ENCODE measurements around the gene FAXC. TPM values are rescaled to one million over a fixed set of nuclear protein-coding genes. Genes with fewer than 3 reads are reported as not detected.
"Not testable (repeated sequence)": the region's sequence is repeated elsewhere in the genome, so short reads cannot be mapped to it uniquely, and the experiment has no call there.

Gene FAXC
- total RNA-seq, 2 experiments from 2014 or later: not detected

- Mint-ChIP-seq H3K9me3 (no peaks in the 10 kb centered on the region), H3K4me3 (no peak overlapping the region), H3K27me3 (peaks cover 9% of the 10 kb centered on the region), H3K27ac (no peak overlapping the region), H3K36me3 (ENCODE audit: low read depth) (no peaks in the 10 kb centered on the region), H3K4me1 (ENCODE audit: low read depth) (no peaks in the 10 kb centered on the region)
- intact Hi-C loops (cut with DNase I, micrococcal nuclease): no loop called here
- no peaks in the 10 kb centered on the region for H3K4me1 ChIP-seq (ENCODE audit: insufficient read depth, low read length)
- ATAC-seq (ENCODE audit: poor library complexity) (no peak), DNase-seq (no peak)
- no peak overlapping the region for H3K4me3 ChIP-seq (ENCODE audit: low read length)
- ChIA-PET CTCF (no interaction called here), POLR2A (no interaction called here)
- no peaks in the 10 kb centered on the region for H3K27me3 ChIP-seq (ENCODE audit: control insufficient read depth in 1 of 2, insufficient read depth in 2 of 2, low read length in 2 of 2)
- no peaks in the 10 kb centered on the region for H3K36me3 ChIP-seq (ENCODE audit: insufficient read depth, low read length)
- H3K9me3 ChIP-seq (ENCODE audit: control insufficient read depth in 1 of 2, insufficient read depth in 1 of 2, low read length in 2 of 2): no peaks in the 10 kb centered on the region
- TF ChIP-seq CTCF (IDR thresholded peaks at IDR 0.05): no peak
- no peak overlapping the region for H3K27ac ChIP-seq (ENCODE audit: low read depth in 1 of 2, low read length in 2 of 2)
Observed at GRCh38 chr6:99270826-99271225, 78.6 kb downstream of the FAXC start.

DNA sequence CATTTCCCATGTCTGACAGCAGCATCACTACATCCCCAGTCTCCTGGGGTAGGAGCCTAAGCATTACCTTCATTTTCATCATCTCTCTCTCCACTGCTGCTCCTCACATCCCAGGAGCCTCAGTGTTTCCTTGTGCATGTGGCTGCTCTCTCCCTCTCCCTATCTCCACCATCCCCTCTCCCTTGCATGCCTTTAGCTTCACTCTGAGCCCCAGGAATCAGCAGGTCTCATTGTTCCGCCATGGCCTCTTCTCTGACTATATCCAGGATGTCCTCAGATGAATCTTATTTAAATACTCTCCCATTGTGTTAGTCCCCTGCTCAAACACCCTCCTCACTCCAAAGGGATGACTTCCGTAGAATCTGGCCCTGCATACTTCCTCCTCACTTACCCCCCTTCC is 79.4 kb downstream of the FAXC start:
- no peaks in the 10 kb centered on the region for H3K9me3 Mint-ChIP-seq
- no peak overlapping the region for H3K4me3 Mint-ChIP-seq
- H3K4me1 Mint-ChIP-seq (ENCODE audit: low read depth): no peaks in the 10 kb centered on the region
- TF ChIP-seq CTCF (IDR thresholded peaks at IDR 0.05): no peak
- H3K4me3 ChIP-seq (ENCODE audit: low read length): no peak overlapping the region
- H3K27ac ChIP-seq (ENCODE audit: low read depth in 1 of 2, low read length in 2 of 2): no peak overlapping the region
- H3K36me3 Mint-ChIP-seq (ENCODE audit: low read depth): no peaks in the 10 kb centered on the region
- no peaks in the 10 kb centered on the region for H3K4me1 ChIP-seq (ENCODE audit: insufficient read depth, low read length)
- CTCF ChIA-PET: no interaction called here
- intact Hi-C loops (cut with DNase I, micrococcal nuclease): no loop called here
- no peak for ATAC-seq (ENCODE audit: poor library complexity)
- no peak overlapping the region for H3K27ac Mint-ChIP-seq
- H3K36me3 ChIP-seq (ENCODE audit: insufficient read depth, low read length): no peaks in the 10 kb centered on the region
- no peaks in the 10 kb centered on the region for H3K27me3 ChIP-seq (ENCODE audit: control insufficient read depth in 1 of 2, insufficient read depth in 2 of 2, low read length in 2 of 2)
- peaks cover 9% of the 10 kb centered on the region for H3K27me3 Mint-ChIP-seq
- POLR2A ChIA-PET: no interaction called here
- no peak for DNase-seq
- no peaks in the 10 kb centered on the region for H3K9me3 ChIP-seq (ENCODE audit: control insufficient read depth in 1 of 2, insufficient read depth in 1 of 2, low read length in 2 of 2)

GRCh38 chr6:99269207-99269606 is 80.3 kb downstream of the FAXC start:
- CTCF ChIA-PET: no interaction called here
- peaks cover 6% of the 10 kb centered on the region for H3K27me3 Mint-ChIP-seq
- no peak for DNase-seq
- H3K27ac Mint-ChIP-seq: no peak overlapping the region
- intact Hi-C loops (cut with DNase I, micrococcal nuclease): no loop called here
- Histone ChIP-seq H3K27ac (ENCODE audit: low read depth in 1 of 2, low read length in 2 of 2) (no peak overlapping the region), H3K4me1 (ENCODE audit: insufficient read depth, low read length) (no peaks in the 10 kb centered on the region), H3K9me3 (ENCODE audit: control insufficient read depth in 1 of 2, insufficient read depth in 1 of 2, low read length in 2 of 2) (no peaks in the 10 kb centered on the region), H3K4me3 (ENCODE audit: low read length) (no peak overlapping the region), H3K36me3 (ENCODE audit: insufficient read depth, low read length) (no peaks in the 10 kb centered on the region), H3K27me3 (ENCODE audit: control insufficient read depth in 1 of 2, insufficient read depth in 2 of 2, low read length in 2 of 2) (no peaks in the 10 kb centered on the region)
- TF ChIP-seq CTCF (IDR thresholded peaks at IDR 0.05): no peak
- no peak overlapping the region for H3K4me3 Mint-ChIP-seq
- no peaks in the 10 kb centered on the region for H3K36me3 Mint-ChIP-seq (ENCODE audit: low read depth)
- H3K4me1 Mint-ChIP-seq (ENCODE audit: low read depth): no peaks in the 10 kb centered on the region
- no peak for ATAC-seq (ENCODE audit: poor library complexity)
- POLR2A ChIA-PET: no interaction called here
- no peaks in the 10 kb centered on the region for H3K9me3 Mint-ChIP-seq

DNA sequence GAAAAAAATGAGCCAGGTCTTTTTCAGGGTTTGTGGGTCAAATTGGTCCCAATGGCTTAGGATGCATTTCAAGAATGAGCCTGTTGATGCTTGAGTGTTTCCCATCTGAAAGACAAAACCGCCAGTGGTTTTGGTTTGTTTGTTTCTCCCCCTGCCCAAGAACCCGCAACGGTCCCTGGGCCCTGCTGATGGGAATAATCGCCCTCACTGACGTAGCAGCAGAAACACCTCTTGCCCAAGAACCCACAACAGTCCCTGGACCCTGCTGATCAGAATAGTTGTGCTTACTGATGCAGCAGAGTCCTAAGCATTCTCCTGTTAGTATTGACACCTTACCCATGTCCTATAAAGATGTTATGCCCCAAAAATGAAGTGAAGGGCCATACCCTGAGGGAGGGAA is 82.5 kb downstream of the FAXC start:
- H3K27ac Mint-ChIP-seq; H3K4me1 ChIP-seq (ENCODE audit: insufficient read depth, low read length); DNase-seq; H3K4me3 ChIP-seq (ENCODE audit: low read length); H3K27me3 ChIP-seq (ENCODE audit: control insufficient read depth in 1 of 2, insufficient read depth in 2 of 2, low read length in 2 of 2); ATAC-seq (ENCODE audit: poor library complexity); H3K36me3 ChIP-seq (ENCODE audit: insufficient read depth, low read length); H3K27ac ChIP-seq (ENCODE audit: low read depth in 1 of 2, low read length in 2 of 2); CTCF ChIA-PET; H3K4me1 Mint-ChIP-seq (ENCODE audit: low read depth); H3K9me3 Mint-ChIP-seq; H3K4me3 Mint-ChIP-seq; H3K36me3 Mint-ChIP-seq (ENCODE audit: low read depth); H3K27me3 Mint-ChIP-seq; H3K9me3 ChIP-seq (ENCODE audit: control insufficient read depth in 1 of 2, insufficient read depth in 1 of 2, low read length in 2 of 2); POLR2A ChIA-PET; intact Hi-C loops (cut with DNase I, micrococcal nuclease): not testable (repeated sequence)

GRCh38 chr6:99265447-99265846 is 84.0 kb downstream of the FAXC start:
- H3K27ac ChIP-seq (ENCODE audit: low read depth in 1 of 2, low read length in 2 of 2); H3K9me3 ChIP-seq (ENCODE audit: control insufficient read depth in 1 of 2, insufficient read depth in 1 of 2, low read length in 2 of 2); H3K36me3 ChIP-seq (ENCODE audit: insufficient read depth, low read length); H3K9me3 Mint-ChIP-seq; H3K27me3 ChIP-seq (ENCODE audit: control insufficient read depth in 1 of 2, insufficient read depth in 2 of 2, low read length in 2 of 2); H3K27me3 Mint-ChIP-seq; H3K27ac Mint-ChIP-seq; H3K36me3 Mint-ChIP-seq (ENCODE audit: low read depth); H3K4me1 ChIP-seq (ENCODE audit: insufficient read depth, low read length); DNase-seq; CTCF ChIA-PET; H3K4me1 Mint-ChIP-seq (ENCODE audit: low read depth); H3K4me3 Mint-ChIP-seq; POLR2A ChIA-PET; intact Hi-C loops (cut with DNase I, micrococcal nuclease); H3K4me3 ChIP-seq (ENCODE audit: low read length); ATAC-seq (ENCODE audit: poor library complexity): not testable (repeated sequence)
